Measurements from ENCODE around the gene PHF2.
"Not testable (repeated sequence)": the region's sequence is repeated elsewhere in the genome, so short reads cannot be mapped to it uniquely, and the experiment has no call there.

The PHF2 gene

GRCh38 chr9:93655621-93656425, 79.4 kb downstream of the PHF2 start:
- DNase-seq: no peak

DNA sequence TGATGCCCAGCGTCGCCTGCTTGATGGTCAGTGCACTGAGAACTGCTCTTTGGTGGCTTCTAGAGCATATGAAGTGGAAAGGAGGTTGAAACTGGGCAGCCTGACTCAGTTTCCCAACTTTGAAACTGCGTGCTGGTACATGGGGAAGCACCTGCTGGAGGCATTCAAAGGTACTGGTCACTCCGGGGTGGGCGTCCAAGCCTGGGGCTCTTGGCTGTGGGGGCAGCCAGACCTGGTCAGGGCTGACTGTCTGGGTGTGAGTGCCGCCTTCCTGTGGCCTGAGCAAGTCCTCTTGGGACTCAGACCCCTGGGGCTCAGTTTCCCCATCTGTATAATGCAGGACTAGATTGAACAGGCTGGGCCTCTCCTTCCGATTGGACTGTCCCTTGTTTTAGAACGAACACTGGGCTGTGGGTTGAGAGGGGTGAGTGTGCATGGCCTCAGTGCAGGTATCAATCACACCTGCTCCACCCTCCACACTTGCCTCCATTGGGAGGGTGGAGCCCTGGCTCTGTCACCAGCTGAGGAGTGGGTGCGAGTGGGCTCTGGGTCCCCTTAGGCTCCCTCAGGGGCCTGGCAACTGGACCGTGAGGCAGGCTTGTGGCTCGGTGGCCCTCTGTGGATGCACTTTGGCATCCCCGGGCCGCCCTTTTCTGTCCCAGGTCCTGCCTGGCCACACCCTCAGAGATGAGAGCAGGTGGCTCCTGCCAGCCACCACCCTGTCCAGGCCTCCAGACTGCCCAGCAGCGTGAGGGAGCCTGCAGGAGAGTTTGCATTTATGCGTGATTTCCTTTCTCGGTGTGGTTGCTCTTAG, 80.2 kb downstream of the PHF2 start:
- DNase-seq: no peak

DNA sequence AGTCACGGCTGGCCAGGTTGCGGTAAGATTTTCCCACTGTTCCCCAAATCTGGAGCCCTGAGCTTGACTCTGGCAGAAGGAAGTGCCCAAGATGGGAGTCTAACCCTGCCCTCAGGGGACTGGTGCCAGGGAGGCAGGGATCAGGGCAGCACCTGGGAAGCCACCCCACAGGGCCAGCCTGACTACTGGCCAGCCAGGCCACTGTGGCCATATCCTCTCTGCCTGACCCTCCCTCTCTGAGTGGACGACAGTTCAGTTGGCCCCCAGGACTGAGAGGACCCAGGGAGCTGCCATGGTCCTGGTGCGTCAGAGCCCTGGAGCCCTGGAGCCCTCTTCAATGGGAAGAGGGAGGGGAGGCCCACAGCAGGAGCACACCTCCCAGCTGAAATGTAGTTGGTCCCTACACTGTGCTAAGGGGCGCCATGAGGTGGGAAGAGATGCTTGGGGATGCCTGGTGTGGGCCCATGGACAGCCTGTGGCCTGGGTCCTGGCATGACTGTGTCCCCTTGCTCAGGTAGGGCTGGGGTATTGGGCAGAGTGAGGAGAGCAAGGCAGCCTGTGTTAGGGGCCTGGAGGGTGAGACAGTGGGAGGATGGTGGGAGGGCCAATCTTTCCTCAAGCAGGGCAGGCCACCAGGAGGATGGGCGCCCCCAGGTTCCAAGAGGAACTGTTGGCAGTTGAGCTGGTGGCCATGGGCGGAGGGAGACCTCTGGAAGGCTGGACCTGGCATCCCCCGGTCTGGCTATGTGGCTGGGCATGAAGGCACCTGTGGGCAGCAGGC, 81.1 kb downstream of the PHF2 start:
- DNase-seq: no peak

DNA sequence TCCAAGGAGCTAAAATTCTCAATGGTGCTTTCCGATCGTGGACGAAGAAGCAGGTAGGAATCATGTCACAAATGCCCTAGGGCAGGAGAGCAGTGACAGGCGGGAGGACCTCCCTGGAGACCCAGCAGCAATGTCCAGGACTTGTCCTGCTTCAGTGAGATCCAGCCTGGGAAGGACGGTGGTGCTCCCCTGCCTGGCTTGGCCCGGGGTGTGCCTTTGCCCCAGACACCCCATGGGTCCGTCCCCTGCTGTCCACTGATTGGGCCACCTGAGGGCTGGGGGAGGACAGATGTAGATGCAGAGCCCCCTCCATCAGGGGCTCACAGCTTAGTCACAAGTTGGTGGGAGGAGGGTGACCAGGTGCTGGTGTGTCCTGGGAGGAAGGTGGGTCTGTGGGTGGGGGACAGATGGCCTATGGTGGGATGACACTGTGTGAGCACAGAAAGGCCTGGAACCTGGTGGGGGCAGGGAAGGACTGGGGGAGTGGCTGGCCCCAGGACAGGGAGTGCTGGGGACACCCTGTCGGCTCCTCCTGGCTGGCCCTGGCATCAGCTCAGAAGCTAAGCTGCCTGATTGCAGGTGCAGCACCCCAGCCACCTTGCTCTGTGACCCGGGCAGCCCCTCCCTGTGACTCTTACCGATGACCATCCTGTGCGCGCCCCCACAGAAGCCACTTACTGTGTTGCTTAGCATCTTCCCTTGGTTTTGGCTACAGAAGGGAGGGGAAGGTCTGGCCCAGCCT, 82.0 kb downstream of the PHF2 start:
- no peak for DNase-seq

DNA sequence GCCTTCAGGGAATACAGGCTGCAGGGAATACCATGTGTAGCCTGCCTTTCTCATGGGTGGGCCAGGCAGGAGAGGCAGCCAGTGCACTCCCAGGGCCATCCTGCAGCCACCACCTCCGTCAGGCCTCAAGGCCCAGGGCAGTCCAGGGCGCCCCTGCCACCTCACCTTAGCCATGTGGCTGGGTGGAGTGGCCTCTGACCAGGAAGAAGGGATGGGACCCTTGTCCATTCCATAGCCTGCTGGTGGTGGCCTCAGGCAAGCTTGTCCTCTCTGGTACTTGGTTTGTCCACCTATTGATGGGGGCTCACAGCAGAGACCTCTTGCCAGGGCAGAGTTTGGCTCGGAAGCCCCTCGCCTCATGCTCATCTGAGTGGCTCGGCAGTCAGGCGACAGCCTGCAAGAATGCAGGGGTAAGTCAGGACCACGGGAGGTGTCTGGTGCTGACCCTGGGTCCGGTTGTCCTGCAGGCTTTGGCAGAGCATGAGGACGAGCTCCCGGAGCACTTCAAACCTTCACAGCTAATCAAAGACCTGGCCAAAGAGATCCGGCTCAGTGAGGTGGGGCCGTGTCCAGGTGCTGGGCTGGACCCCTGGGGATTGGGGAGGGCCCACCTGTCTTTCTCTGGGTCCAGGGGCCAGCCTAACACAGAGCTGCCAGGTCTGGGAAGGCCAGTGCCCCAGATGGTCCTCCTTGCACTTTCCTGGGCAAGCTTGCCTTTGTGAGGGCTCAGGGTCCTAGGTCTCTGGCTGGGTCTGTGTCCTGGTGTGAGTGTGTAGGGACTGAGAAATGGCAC, 82.9 kb downstream of the PHF2 start:
- DNase-seq: no peak

- no peak for DNase-seq
Observed at GRCh38 chr9:93659837-93660177, 83.4 kb downstream of the PHF2 start.

DNA sequence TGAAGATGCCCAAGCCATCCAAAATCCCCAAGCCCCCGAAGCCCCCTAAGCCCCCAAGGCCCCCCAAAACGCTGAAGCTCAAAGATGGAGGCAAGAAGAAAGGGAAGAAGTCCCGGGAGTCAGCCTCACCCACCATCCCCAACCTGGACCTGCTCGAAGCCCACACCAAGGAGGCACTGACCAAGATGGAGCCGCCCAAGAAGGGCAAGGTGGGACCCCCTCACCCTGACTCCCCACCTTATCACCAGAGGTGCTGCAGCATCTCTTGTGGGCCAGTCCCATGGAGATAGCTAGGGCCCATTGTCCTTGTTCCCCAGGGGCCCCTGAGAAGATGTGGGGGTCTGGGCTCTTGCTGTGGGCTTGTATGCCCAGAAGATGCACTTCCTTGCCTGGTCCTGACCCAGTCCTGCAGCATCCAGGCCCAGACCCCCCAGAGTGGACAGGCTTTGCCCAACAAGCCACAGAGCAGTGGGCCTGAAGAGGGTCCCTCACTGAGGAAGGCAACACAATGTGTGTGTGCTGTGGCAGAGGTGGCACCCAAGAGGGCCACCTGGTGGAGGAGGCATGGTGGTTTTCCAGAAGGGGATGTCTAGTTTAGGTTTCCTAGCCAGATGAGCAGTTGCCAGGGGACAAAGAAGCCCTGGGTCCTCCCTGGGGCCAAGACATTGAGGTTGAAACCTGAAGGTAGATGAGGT, 84.1 kb downstream of the PHF2 start:
- DNase-seq: no peak

DNA sequence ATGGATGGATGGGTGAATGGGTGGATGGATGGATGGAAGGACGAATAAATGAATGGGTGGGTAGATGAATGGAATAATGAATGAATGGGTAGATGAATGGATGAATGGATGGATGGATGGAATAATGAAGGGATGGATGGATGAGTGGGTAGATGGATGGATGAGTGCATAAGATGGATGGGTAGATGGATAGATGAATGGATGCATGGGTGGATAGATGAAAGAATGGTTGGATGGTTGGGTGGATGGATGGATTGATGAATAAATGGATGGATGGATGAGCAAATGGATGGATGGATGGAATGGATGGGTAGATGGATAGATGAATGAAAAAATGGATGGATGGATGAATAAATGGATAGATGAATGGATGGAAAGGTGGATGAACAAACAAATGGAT, 85.2 kb downstream of the PHF2 start:
- DNase-seq: no peak

GRCh38 chr9:93662016-93662638, 85.7 kb downstream of the PHF2 start:
- no peak for DNase-seq

DNA sequence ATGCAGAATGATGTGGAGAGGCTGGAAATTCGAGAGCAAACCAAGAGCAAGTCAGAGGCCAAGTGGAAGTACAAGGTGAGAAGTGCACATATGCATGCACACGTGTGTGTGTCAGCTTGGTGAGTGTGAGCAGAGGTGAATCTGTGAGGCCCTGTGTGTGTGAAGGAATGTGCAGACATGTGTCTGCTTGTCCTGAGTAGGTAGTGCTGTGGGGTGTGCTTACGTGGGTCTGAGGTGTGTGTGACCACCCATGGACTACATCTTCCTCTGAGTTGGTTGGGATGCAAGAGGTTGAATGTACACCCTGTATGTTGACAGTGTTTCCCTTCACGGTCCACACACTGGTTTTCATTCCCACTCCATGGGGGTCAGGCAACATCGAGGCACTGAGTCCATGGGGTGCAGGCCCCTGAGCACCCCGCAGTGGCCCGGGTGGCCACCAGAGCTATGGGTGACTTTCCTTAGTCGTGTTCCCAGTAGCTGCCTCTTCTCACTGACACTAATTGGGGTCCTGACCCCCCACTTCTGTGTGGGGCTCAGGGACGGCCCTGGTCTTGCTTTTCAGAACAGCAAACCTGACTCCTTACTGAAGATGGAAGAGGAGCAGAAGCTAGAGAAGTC, 86.7 kb downstream of the PHF2 start:
- no peak for DNase-seq

DNA sequence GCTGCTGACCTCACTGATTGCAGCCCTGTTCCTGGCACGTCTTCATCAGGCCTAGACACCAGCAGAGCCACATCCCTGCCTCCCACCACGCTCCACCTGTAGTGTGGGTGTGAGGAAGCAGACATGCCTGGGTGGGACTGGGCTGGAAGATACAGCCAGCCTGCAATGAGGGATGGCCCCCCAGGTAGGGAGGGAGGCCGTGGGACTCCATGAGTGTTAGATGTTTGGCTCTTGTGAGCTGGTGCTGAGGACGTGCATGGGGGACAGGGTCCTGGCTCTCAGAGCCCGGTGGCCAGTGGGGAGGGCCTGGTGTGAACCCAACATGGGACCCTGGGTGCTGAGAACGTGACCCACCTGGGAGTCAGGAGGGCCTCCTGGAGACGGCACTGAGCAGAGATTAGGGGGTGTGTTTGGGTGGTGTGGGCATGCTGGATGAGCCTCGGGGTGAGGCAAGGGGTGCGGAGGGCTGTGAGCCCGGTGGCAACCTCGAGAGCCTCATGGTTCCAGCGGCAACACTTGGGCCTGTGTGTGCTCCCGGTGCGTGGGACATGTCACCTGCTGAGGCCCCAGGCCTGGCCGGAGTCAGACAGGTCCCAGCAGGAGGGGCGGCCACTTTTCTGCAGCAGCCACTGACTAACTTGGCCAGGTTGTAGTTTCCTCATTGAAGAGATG, 87.6 kb downstream of the PHF2 start:
- no peak for DNase-seq

- no peak for DNase-seq
Observed at GRCh38 chr9:93664549-93665120, 88.3 kb downstream of the PHF2 start.

- no peak for DNase-seq
Observed at GRCh38 chr9:93665128-93665636, 88.8 kb downstream of the PHF2 start.

GRCh38 chr9:93665637-93666438, 89.5 kb downstream of the PHF2 start:
- DNase-seq: no peak

GRCh38 chr9:93666439-93666784, 90.0 kb downstream of the PHF2 start:
- DNase-seq: not testable (repeated sequence)

DNA sequence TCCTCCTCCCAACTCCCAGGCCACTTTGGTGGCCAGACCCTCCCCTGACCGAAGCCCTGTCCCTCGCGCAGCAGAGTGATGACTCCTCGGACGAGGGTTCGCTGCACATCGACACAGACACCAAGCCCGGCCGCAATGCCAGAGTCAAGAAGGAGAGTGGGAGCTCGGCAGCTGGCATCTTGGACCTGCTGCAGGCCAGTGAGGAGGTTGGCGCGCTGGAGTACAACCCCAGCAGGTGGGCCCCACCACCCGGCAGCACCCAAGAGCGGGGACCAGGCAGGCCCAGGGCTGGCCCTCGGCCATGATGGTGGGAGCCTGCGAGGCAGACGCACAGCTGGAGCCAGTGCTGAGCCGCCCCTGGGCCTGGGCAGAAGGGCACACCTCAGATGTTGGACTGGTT, 90.6 kb downstream of the PHF2 start:
- DNase-seq: no peak

- DNase-seq: no peak
Observed at GRCh38 chr9:93667627-93668026, 91.2 kb downstream of the PHF2 start.

DNA sequence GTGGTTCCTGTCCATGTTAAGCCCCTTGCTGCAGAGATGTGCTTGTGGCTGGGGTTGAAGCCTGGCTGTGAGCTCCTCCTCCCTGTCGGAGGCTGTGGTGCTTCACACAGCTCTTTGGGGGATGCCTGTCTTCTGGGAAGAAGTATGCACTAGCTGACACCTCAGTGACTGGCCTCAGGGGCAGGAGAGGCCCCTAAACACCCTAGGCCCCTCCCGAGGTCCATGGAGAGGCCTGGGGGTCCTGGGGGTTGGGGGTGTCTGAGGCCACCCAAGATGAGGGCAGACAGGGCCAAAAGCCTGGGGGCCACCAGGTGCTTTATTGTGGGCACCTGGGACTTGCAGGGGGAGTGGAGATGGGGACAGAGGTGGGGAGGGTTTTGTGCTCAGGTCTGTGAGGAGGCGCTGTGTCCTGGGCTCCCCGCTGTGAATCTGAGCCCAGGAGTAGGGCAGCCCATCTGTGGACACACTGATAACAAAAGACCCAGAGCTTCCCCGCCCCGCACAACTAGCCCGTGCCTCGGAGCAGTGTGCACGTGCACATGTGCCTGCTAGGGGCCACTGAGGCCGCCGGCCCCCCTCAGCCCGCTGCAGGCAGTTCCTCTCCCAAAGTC, 92.0 kb downstream of the PHF2 start:
- no peak for DNase-seq
